ENCODE measurements around the gene MROH7.
A peak's percentile ranks its signal among the peaks of the same experiment; 100 is the strongest.

MROH7 gene

GRCh38 chr1:54701066-54701465 is 59.5 kb downstream of the MROH7 start:
- DNase-seq: no peak

GRCh38 chr1:54701996-54702395 is 60.4 kb downstream of the MROH7 start:
- no peak for DNase-seq

DNA sequence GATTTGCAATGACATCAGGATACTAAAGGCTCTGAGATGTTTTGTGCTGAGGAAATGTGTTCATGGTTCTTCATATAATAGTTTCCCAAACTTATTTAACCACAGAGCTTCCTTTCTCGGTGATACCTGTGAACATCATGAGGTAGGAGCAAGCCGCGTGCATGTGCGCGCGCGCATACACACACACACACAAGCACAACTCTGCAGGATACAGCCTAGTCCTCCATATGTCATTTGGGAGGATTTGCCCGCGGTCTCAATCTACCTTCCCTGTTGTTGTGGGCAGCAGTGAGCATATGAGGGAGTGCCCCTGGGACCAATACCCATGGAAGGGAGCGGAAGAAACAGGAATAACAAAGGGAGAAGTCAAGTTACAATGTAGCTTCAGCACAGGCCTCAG is 61.9 kb downstream of the MROH7 start:
- no peak for DNase-seq

DNA sequence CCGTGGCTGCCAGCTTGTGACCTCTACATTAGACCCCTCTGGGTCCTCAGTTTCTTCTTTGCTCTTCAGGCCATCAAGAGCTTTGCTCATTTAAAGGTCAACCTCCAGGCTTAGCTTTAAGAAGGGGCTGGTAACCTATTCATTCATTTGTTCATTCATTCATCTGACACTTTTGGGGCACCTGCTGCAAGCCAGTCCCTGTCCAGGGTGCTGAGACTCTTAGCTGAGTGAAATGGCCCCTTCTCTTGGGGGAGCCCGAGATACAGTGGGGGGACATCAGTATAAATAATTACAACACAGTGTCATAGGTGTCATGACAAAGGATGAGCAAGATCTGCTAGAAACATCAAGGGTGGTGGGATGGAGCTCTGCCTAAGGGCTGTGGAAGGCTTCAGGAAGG is 63.6 kb downstream of the MROH7 start:
- DNase-seq: no peak

DNA sequence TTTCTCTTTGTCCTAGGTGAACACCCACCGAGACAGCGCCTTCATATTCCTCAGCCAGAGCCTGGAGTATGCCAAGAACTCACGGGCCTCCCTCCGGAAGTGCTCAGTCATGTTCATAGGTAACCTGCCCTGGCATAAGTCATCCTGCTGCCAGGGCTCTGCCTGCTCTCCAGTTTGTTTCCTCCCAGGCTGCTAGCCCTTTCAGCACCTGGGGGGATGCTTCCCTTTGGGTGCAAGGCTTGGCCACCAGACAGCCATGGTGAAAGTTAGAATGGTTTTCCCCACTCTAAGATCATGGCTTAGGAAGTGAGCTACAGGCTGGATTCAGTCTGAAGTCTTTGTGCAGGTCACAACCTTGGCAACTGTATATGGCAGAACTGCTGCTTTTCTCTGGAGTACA is 64.8 kb downstream of the MROH7 start:
- no peak for DNase-seq

DNA sequence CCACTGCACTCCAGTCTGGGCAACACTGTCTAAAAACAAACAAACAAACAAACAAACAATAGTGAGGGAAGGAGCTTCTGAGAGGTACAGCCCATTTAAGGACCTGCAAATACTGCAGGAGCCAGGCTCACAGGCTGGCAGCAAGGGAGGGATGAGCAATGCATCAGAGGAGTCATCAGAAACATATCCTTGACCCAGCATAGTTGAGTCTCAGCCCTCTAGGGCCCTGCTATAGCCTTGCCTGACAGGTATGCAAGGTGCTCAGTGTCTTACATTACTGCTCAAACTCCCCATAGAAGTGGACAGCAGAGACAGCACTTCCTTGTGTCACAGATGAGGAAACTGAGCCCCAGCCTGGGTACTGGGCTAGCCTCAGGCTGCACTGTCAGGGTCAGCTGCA is 66.8 kb downstream of the MROH7 start:
- DNase-seq: no peak

DNA sequence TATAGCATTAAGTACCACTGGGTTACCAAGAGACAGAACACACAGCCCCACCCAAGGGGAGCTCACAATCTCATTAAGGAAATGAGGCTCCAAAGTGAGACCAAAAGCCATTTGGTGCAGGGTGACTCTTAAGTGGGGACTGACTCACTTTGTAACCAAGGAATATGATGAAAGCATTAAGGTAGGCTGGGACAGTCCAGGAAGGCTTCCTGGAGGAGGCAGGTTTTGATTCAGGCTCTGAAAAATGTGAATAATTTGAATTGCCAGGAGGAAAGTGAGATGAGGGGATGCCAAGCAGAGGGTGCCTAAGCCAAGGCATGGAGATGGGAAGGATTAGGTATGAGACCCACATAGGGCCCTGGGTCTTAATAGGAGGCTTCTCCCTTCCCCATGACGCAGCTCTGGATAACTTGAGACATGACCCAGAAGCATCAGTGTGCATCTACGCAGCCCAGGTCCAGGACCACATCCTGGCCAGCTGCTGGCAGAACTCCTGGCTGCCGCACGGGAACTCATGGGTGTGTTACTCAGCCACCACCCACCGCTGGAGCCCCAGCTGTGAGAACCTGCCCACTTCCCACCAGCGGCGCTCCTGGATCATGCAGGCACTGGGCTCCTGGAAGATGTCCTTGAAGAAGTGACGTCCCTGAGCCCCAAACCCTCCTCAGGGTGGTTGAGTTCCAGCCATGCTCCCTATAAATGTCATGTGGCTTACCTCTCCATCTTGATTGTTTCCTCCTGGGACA is 68.1 kb downstream of the MROH7 start:
- DNase-seq: no peak

DNA sequence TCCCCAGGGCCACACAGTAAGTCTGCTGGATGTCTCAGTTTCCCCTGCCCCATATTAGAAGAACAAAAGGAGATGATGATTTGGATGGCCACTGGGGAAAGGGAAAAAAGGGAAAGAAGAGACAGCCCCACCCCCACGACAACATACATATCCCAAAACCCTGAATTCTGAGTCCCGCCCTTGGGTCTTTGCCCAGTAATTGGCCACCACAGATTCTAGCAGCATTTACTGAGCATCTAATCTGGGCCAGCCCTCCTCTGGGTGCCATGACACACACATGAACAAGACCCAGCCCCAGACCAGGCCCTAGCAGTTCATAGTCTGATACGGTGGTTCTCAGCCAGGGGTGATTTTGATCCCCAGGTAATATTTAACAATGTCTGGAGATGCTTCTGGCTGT is 68.8 kb downstream of the MROH7 start:
- DNase-seq: no peak

GRCh38 chr1:54710841-54711240 is 69.3 kb downstream of the MROH7 start:
- no peak for DNase-seq

- DNase-seq: no peak
These were observed 70.0 kb downstream of the MROH7 start for GRCh38 chr1:54711536-54711935.

- no peak for DNase-seq
These were observed 73.4 kb downstream of the MROH7 start for GRCh38 chr1:54714881-54715492.

- peak; percentile 79 for DNase-seq
These were observed 74.1 kb downstream of the MROH7 start, which contains the start of gene TTC4 for GRCh38 chr1:54715493-54716298. Gene TTC4 (plus strand): TSS chr1:54715861. CDS start chr1:54715909, 48 bp downstream.

- DNase-seq: no peak
These were observed 74.9 kb downstream of the MROH7 start for GRCh38 chr1:54716299-54717047.

DNA sequence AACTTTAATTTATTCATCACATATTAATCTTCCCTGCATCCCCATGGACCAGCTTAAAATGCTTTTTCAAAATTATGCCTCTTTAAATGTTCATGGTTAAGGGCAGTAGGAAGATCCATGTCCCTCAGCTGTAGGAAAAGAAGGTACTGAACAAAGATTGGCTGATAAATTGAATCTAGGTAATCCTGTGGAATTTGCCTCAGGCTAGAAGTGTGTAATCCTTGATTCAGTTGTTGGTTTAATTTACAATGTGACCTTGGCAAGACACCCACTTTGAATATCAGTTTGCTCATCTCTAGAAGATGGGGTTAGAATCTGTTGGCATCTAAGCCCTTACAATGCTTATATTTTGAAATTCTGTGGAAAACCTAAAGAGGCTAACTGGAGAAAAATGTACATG is 80.1 kb downstream of the MROH7 start:
- DNase-seq: no peak

- DNase-seq: no peak
These were observed 82.4 kb downstream of the MROH7 start for GRCh38 chr1:54723985-54724384.

DNA sequence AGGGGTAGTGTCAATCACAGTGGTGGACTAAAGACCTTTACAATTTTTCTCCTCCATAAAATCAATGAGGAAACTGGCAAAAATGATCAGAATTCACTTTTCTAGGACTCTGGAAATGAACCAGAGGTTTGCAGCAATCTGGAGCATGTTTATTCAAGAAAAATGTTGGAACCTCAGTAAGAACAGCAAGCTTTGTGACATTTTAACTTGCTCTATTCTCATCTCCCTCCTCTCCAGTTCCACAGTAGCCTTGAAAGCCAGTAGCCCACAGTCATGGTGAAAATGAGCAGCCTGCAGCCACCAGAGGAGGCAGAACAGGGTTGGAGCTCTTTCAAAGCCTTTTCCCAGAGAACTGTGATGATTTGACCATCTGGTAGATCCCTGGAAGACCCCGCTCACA is 83.2 kb downstream of the MROH7 start:
- no peak for DNase-seq

- no peak for DNase-seq
These were observed 86.4 kb downstream of the MROH7 start for GRCh38 chr1:54728027-54728426.

- no peak for DNase-seq
These were observed 95.1 kb downstream of the MROH7 start for GRCh38 chr1:54736685-54737084.

- no peak for DNase-seq
These were observed 96.7 kb downstream of the MROH7 start for GRCh38 chr1:54738244-54738643.

DNA sequence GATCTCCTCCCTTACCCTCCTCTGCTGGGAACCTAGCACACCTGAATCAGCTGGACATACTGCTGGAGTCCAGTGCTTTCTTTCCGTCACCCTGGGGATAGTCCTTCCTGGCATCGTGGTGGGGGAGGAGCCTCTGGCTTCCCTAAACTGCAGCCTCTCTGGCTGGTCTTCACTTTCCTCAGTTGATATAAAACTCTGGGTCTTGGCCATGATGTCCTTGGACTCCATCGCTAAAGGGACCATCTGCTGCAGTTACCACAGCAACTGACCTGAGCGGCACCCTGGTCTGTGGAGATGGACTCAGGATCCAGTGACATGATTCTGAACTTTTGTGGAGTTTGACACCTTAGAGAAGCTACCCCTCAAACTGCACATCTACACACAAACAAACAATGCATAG is 99.9 kb downstream of the MROH7 start:
- DNase-seq: no peak

DNA sequence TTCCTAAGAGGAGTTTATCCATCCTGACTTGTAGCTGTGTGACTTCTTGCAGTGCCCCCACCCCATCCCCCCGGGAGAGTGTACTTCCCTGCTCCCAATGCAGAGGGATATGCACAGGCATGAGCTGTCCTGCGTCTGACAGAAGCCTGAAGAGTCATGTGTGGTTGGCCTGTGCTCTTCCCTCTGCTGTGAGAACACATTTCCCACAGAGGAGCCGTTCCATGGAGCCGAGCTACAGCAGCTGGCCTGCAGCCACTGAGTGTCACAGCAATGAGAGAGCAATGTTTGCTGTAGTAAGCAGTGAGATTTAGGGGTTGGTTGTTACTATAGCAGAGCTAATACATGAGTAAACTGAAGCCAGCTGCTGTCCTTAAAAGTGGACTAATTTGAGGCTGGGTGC is 100.7 kb downstream of the MROH7 start:
- no peak for DNase-seq

- DNase-seq: no peak
These were observed 102.0 kb downstream of the MROH7 start for GRCh38 chr1:54743416-54744226.
